IMR-90 (cell line): ENCODE results near the gene SORCS1.

ENCODE experiments used
- BHLHE40 ChIP-seq: fragments of 150-350 bp; IDR thresholded peaks from 2 replicates; pipeline ENCODE4 v1.6.1; 2016; ENCODE audit warnings: mild to moderate bottlenecking, low read depth, low read length
- CEBPB ChIP-seq: IDR thresholded peaks from 2 replicates; pipeline ENCODE4 v1.6.1; 2012; ENCODE audit warnings: low read depth, low read length, improper control_type of control experiment
- CHD1 ChIP-seq: IDR thresholded peaks from 2 replicates; pipeline ENCODE4 v1.6.1; 2012; ENCODE audit warnings: low read depth, low read length, improper control_type of control experiment
- FOS ChIP-seq: fragments of 150-350 bp; IDR thresholded peaks from 2 replicates; pipeline ENCODE4 v1.6.1; 2016; ENCODE audit warnings: low read depth, low read length
- MAFK ChIP-seq: IDR thresholded peaks from 2 replicates; pipeline ENCODE4 v1.6.1; 2012; ENCODE audit warnings: low read depth, low read length, improper control_type of control experiment
- MXI1 ChIP-seq: IDR thresholded peaks from 2 replicates; pipeline ENCODE4 v1.6.1; 2012; ENCODE audit warnings: low read depth, mild to moderate bottlenecking, low read length, moderate library complexity, borderline replicate concordance
- POLR2A ChIP-seq: IDR thresholded peaks from 2 replicates; pipeline ENCODE4 v1.6.1; 2012; ENCODE audit warnings: mild to moderate bottlenecking, low read depth, low read length
- RAD21 ChIP-seq: IDR thresholded peaks from 2 replicates; pipeline ENCODE4 v1.6.1; 2012; ENCODE audit warnings: low read length, improper control_type of control experiment
- RFX5 ChIP-seq: IDR thresholded peaks from 2 replicates; pipeline ENCODE4 v1.8.0; 2012; ENCODE audit warnings: low read depth, mild to moderate bottlenecking, low read length, moderate library complexity
- SMC3 ChIP-seq: fragments of 150-350 bp; IDR thresholded peaks from 2 replicates; pipeline ENCODE4 v1.6.1; 2016; ENCODE audit warnings: low read depth, mild to moderate bottlenecking, antibody characterized with exemption, low read length, moderate library complexity
- TF ChIP-seq, protein P1 (sequence below): conservative IDR thresholded peaks from 2 replicates; pipeline ENCODE4 v1.5.1; 2012; ENCODE audit warnings: mild to moderate bottlenecking, low read depth, low read length, improper control_type of control experiment
- TF ChIP-seq, protein P2 (sequence below): fragments of 150-350 bp; IDR thresholded peaks from 2 replicates; pipeline ENCODE4 v1.6.1; 2017; ENCODE audit warnings: mild to moderate bottlenecking, antibody characterized with exemption, low read length, low read depth
- TF ChIP-seq, protein P3 (sequence below): fragments of 150-350 bp; IDR thresholded peaks from 2 replicates; pipeline ENCODE4 v1.6.1; 2016; ENCODE audit warnings: low read depth, mild to moderate bottlenecking, low read length, moderate library complexity, borderline replicate concordance

DNA sequence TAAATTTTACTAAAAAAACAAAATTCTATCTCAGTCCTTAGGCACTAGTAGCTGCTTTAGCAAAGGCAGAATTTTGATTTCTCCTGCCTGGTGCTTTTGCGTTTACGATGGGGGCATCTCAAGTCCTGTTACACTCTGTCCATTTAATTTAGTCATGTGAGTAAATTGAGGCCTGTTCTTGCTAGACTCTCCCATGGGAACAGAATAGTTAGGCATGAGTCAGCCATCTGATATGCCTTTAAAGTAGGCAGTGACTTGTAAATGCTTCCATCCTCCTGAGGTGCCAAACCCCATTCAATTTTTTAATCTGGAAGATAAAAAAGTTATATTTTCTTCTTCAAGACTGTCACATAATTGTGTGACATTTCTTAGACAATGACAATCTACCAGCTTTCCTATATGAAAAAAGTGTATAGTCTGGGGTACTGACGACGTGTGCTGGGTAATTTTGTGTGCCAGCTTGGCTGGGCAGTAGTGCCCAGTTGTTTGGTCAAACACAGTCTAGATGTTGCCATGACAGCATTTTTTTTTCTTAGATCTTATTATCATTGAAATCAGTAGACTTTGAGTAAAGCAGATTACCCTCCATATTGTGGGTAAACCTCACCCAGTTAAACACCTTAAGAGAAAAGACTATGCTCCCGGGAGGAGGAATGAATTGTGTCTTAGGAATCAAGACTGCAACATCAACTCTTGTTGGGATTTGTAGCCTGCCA, 603.4 kb downstream of the SORCS1 start:
- no peak for TF ChIP-seq POLR2A
- TF ChIP-seq, protein P1, sequence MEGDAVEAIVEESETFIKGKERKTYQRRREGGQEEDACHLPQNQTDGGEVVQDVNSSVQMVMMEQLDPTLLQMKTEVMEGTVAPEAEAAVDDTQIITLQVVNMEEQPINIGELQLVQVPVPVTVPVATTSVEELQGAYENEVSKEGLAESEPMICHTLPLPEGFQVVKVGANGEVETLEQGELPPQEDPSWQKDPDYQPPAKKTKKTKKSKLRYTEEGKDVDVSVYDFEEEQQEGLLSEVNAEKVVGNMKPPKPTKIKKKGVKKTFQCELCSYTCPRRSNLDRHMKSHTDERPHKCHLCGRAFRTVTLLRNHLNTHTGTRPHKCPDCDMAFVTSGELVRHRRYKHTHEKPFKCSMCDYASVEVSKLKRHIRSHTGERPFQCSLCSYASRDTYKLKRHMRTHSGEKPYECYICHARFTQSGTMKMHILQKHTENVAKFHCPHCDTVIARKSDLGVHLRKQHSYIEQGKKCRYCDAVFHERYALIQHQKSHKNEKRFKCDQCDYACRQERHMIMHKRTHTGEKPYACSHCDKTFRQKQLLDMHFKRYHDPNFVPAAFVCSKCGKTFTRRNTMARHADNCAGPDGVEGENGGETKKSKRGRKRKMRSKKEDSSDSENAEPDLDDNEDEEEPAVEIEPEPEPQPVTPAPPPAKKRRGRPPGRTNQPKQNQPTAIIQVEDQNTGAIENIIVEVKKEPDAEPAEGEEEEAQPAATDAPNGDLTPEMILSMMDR, result no peak
- no peak for TF ChIP-seq MXI1
- no peak for TF ChIP-seq CHD1
- TF ChIP-seq RFX5, result no peak
- TF ChIP-seq, protein P2, sequence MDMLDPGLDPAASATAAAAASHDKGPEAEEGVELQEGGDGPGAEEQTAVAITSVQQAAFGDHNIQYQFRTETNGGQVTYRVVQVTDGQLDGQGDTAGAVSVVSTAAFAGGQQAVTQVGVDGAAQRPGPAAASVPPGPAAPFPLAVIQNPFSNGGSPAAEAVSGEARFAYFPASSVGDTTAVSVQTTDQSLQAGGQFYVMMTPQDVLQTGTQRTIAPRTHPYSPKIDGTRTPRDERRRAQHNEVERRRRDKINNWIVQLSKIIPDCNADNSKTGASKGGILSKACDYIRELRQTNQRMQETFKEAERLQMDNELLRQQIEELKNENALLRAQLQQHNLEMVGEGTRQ, result no peak
- no peak for TF ChIP-seq SMC3
- no peak for TF ChIP-seq BHLHE40
- TF ChIP-seq, protein P3, sequence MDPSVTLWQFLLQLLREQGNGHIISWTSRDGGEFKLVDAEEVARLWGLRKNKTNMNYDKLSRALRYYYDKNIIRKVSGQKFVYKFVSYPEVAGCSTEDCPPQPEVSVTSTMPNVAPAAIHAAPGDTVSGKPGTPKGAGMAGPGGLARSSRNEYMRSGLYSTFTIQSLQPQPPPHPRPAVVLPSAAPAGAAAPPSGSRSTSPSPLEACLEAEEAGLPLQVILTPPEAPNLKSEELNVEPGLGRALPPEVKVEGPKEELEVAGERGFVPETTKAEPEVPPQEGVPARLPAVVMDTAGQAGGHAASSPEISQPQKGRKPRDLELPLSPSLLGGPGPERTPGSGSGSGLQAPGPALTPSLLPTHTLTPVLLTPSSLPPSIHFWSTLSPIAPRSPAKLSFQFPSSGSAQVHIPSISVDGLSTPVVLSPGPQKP, result no peak
- no peak for TF ChIP-seq CEBPB
- TF ChIP-seq RAD21, result no peak
- TF ChIP-seq MAFK, result no peak
- TF ChIP-seq FOS, result no peak
